ENCODE measurements around the gene FGF12.

DNA sequence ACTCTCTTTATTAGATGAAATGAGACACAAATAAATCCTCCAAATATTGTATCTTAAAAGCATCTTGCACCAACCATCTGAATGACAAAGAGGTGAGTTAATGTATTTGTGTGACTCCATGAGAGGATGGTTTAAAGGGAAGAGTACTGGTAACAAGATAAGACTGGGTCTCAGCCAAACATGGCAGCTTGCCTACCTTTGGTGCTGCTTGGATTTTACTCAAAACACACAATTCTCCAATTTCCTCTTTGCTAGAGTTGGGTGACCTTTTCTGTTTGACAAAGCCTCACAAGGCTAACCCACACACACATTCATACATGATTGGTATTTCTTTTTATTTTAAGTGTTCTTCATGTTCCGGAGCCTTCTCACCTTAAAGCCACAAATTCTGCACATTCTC is 506.4 kb downstream of the FGF12 start:
- TF ChIP-seq, protein P1, sequence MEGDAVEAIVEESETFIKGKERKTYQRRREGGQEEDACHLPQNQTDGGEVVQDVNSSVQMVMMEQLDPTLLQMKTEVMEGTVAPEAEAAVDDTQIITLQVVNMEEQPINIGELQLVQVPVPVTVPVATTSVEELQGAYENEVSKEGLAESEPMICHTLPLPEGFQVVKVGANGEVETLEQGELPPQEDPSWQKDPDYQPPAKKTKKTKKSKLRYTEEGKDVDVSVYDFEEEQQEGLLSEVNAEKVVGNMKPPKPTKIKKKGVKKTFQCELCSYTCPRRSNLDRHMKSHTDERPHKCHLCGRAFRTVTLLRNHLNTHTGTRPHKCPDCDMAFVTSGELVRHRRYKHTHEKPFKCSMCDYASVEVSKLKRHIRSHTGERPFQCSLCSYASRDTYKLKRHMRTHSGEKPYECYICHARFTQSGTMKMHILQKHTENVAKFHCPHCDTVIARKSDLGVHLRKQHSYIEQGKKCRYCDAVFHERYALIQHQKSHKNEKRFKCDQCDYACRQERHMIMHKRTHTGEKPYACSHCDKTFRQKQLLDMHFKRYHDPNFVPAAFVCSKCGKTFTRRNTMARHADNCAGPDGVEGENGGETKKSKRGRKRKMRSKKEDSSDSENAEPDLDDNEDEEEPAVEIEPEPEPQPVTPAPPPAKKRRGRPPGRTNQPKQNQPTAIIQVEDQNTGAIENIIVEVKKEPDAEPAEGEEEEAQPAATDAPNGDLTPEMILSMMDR (IDR thresholded peaks at IDR 0.05; ENCODE audit: low read depth, low read length, poor library complexity, severe bottlenecking) = no peak
- no peak for TF ChIP-seq EZH2phosphoT487 (IDR thresholded peaks at IDR 0.05; ENCODE audit: borderline replicate concordance, low read length)

Measured in DOHH2 (cell line).